Panc1 (cell line): ENCODE measurements around the gene PTCHD4. TPM values are rescaled to one million over a fixed set of nuclear protein-coding genes. Genes with fewer than 3 reads are reported as not detected.

Source experiments
- ATAC-seq: fragments of 200-7000 bp; cut with Tn5 transposase; 2 replicates; pipeline ENCODE4 v1.9.1; 2020; ENCODE audit warnings: mild to moderate bottlenecking, moderate library complexity
- BruUV-seq: library from RNA; stranded (reverse); fragments of 400-500 nt; replicated peaks from 2 replicates; lab custom pipeline; 2021; lab: Mats Ljungman, UMichigan
- CTCF ChIA-PET: fragments of 300-600 bp; sonication (Branson Sonifier 250); formaldehyde crosslinking; loops from one replicate; lab custom pipeline; 2022; ENCODE audit warnings: antibody characterized with exemption; lab: Charles Lee
- POLR2A ChIA-PET: fragments of 300-600 bp; sonication (Branson Sonifier 250); formaldehyde crosslinking; loops from one replicate; lab custom pipeline; 2022; ENCODE audit warnings: antibody characterized with exemption; lab: Charles Lee
- DNase-seq: peaks from one replicate; pipeline ENCODE4 v3.0.0-alpha.2; 2010; ENCODE audit warnings: low read depth, low spot score
- H3K27ac ChIP-seq: 2 replicates; pipeline ENCODE4 v1.5.1; 2011; ENCODE audit warnings: mild to moderate bottlenecking, low read length, inconsistent platforms
- H3K27me3 ChIP-seq: fragments of 200-500 bp; sonication (Bioruptor generic); 2 replicates; pipeline ENCODE4 v1.6.0; 2014; ENCODE audit warnings: low read length, inconsistent platforms; ENCODE audit not compliant: control insufficient read depth, insufficient read depth
- H3K36me3 ChIP-seq: fragments of 200-500 bp; sonication (Bioruptor generic); 2 replicates; pipeline ENCODE4 v1.5.1; 2014; ENCODE audit warnings: inconsistent platforms, mild to moderate bottlenecking, low read length, moderate library complexity; ENCODE audit not compliant: control insufficient read depth, insufficient read depth
- H3K4me1 ChIP-seq: 2 replicates; pipeline ENCODE4 v1.5.1; 2011; ENCODE audit warnings: inconsistent platforms, mild to moderate bottlenecking, low read length, moderate library complexity; ENCODE audit not compliant: control insufficient read depth, insufficient read depth
- H3K4me3 ChIP-seq, 2 experiments: 2 replicates each; pipeline ENCODE4 v1.5.1; 2011 to 2012; ENCODE audit warnings: low read depth in 2 of 2, low read length in 2 of 2, mild to moderate bottlenecking in 2 of 2, inconsistent platforms in 1 of 2, moderate library complexity in 1 of 2
- H3K9me3 ChIP-seq: fragments of 200-500 bp; sonication (Bioruptor generic); 2 replicates; pipeline ENCODE4 v1.5.1; 2014; ENCODE audit warnings: low read depth, mild to moderate bottlenecking, inconsistent platforms, low read length, moderate library complexity; ENCODE audit not compliant: control insufficient read depth, insufficient read depth
- POLR2AphosphoS5 ChIP-seq: IDR thresholded peaks from 2 replicates; pipeline ENCODE4 v1.6.1; 2012; ENCODE audit warnings: mild to moderate bottlenecking, low read depth, low read length, moderate library complexity
- REST ChIP-seq, 2 experiments: IDR thresholded peaks; 2 replicates each; pipeline ENCODE4 v1.6.1; 2011 to 2012; ENCODE audit warnings: low read depth in 2 of 2, control low read depth in 1 of 2, low read length in 1 of 2, mild to moderate bottlenecking in 1 of 2, moderate library complexity in 1 of 2; ENCODE audit not compliant: insufficient read depth in 1 of 2
- SIN3A ChIP-seq: IDR thresholded peaks from 2 replicates; pipeline ENCODE4 v1.6.1; 2012; ENCODE audit warnings: low read depth, mild to moderate bottlenecking, low read length, moderate library complexity, borderline replicate concordance; ENCODE audit not compliant: insufficient read depth
- TCF7L2 ChIP-seq: IDR thresholded peaks from 2 replicates; pipeline ENCODE4 v1.6.1; 2011; ENCODE audit warnings: mild to moderate bottlenecking, low read depth, low read length, inconsistent platforms
- in situ Hi-C: cut with HindIII; loops from 2 replicates; pipeline ENCODE4 v1.10.0; 2016; ENCODE audit warnings: low sequenced_read_pairs, low pct_unique_long_range_greater_than_20kb
- intact Hi-C: fragments of 100-400 bp; cut with micrococcal nuclease; formaldehyde crosslinking; loops from one replicate; pipeline ENCODE4 v1.10.0; 2022; ENCODE audit not compliant: unreplicated experiment
- total RNA-seq: library from RNA; stranded (reverse); gene quantifications from one replicate; pipeline ENCODE4 v1.2.1, GENCODE V29; 2021; ENCODE audit not compliant: unreplicated experiment
- TF ChIP-seq, protein P1 (sequence below): fragments of 450-650 bp; IDR thresholded peaks from 2 replicates; pipeline ENCODE4 v1.5.1; 2017; ENCODE audit warnings: mild to moderate bottlenecking

Gene PTCHD4
- total RNA-seq, 1 experiment from 2014 or later: not detected

DNA sequence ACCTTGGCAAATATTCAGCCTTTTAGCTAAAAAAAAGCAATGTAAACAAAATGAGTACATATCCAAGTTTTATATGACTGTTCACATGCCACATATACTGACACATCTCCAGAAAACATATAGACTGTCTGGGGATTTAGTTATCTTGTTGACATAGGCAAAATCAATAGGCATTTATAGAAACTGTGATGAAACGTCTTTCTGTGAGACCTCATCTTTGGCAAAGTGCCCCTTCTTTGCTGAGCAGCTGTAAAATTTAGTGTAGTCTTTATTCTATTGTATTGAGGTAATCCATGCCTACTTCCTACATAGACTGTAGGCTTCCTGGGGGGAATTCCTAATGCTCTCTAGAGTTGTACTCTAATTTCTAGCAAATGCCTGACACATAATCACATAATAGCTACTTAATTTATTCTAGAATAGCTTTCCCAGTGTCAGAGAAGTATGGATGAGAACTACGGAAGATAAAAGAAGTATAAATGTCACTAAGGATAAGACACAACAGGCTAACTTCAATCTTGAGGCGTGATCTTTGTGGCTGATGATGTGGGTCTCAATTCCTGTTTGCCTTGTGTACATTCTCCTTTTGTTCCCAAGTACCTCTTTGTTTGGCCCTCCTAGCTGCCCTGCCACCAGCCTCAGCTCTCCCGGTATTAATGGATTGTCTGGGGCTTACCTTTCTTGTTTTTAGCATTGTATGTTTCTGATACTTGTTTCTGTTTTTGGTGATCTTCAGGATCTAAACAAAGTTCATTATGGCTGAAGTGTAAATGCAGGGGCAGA, 30.6 kb downstream of the PTCHD4 start:
- no peaks in the 10 kb centered on the region for H3K27me3 ChIP-seq
- H3K27ac ChIP-seq: no peak overlapping the region
- intact Hi-C loops: no loop called here
- no peaks in the 10 kb centered on the region for H3K36me3 ChIP-seq
- TF ChIP-seq TCF7L2 (no peak), POLR2AphosphoS5 (no peak), REST (IDR thresholded peaks at IDR 0.05; ENCODE audit: insufficient read depth in 1 of 2, low read depth in 2 of 2, low read length in 1 of 2) (no peak), SIN3A (no peak)
- TF ChIP-seq, protein P1, sequence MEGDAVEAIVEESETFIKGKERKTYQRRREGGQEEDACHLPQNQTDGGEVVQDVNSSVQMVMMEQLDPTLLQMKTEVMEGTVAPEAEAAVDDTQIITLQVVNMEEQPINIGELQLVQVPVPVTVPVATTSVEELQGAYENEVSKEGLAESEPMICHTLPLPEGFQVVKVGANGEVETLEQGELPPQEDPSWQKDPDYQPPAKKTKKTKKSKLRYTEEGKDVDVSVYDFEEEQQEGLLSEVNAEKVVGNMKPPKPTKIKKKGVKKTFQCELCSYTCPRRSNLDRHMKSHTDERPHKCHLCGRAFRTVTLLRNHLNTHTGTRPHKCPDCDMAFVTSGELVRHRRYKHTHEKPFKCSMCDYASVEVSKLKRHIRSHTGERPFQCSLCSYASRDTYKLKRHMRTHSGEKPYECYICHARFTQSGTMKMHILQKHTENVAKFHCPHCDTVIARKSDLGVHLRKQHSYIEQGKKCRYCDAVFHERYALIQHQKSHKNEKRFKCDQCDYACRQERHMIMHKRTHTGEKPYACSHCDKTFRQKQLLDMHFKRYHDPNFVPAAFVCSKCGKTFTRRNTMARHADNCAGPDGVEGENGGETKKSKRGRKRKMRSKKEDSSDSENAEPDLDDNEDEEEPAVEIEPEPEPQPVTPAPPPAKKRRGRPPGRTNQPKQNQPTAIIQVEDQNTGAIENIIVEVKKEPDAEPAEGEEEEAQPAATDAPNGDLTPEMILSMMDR: no peak
- CTCF ChIA-PET: no interaction called here
- BruUV-seq: no TSS peak
- H3K4me1 ChIP-seq: no peaks in the 10 kb centered on the region
- in situ Hi-C loops: no loop called here
- DNase-seq (no peak), ATAC-seq (no peak)
- H3K4me3 ChIP-seq: no peak overlapping the region
- POLR2A ChIA-PET: no interaction called here
- H3K9me3 ChIP-seq: no peaks in the 10 kb centered on the region

GRCh38 chr6:48078120-48078519, 32.9 kb downstream of the PTCHD4 start:
- TF ChIP-seq REST (IDR thresholded peaks at IDR 0.05; ENCODE audit: insufficient read depth in 1 of 2, low read depth in 2 of 2, low read length in 1 of 2) (no peak), POLR2AphosphoS5 (no peak), TCF7L2 (no peak), SIN3A (no peak)
- TF ChIP-seq, protein P1: no peak
- CTCF ChIA-PET: no interaction called here

More at GRCh38 chr6:48078120-48078519, 32.9 kb downstream of the PTCHD4 start:
- no TSS peak for BruUV-seq
- Histone ChIP-seq H3K27me3 (no peaks in the 10 kb centered on the region), H3K36me3 (no peaks in the 10 kb centered on the region), H3K27ac (no peak overlapping the region), H3K4me3 (no peak overlapping the region), H3K9me3 (no peaks in the 10 kb centered on the region), H3K4me1 (no peaks in the 10 kb centered on the region)
- DNase-seq: no peak
- POLR2A ChIA-PET: no interaction called here
- intact Hi-C loops (no loop called here), in situ Hi-C loops (no loop called here)
- no peak for ATAC-seq
